MCF 10A (cell line): Measurements from ENCODE around the gene BGLAP. TPM values are rescaled to one million over a fixed set of nuclear protein-coding genes. Genes with fewer than 3 reads are reported as not detected.

ENCODE experiments used
- BruUV-seq: library from RNA; stranded (reverse); fragments of 400-500 nt; replicated peaks from 2 replicates; lab custom pipeline; 2021; lab: Mats Ljungman, UMichigan
- CTCF ChIA-PET: fragments of 300-600 bp; sonication (Branson Sonifier 250); formaldehyde crosslinking; extraction: SDS; loops from one replicate; lab custom pipeline; 2021; ENCODE audit warnings: antibody characterized with exemption, inconsistent platforms; lab: Yijun Ruan, JAX
- POLR2A ChIA-PET: fragments of 300-600, 350-650 bp; sonication (Branson Sonifier 250); formaldehyde crosslinking; extraction: SDS; loops from one replicate; lab custom pipeline; 2020; ENCODE audit warnings: antibody characterized with exemption, inconsistent platforms; lab: Yijun Ruan, JAX
- DNase-seq: peaks from one replicate; pipeline ENCODE4 v3.0.0-alpha.2; 2018; ENCODE audit not compliant: unreplicated experiment
- H3K27ac Mint-ChIP-seq: one replicate; pipeline ENCODE4 v1.8.0; 2022; ENCODE audit warnings: mild to moderate bottlenecking, low read depth, mixed read lengths; ENCODE audit not compliant: unreplicated experiment
- H3K27me3 Mint-ChIP-seq: one replicate; pipeline ENCODE4 v1.8.0; 2022; ENCODE audit warnings: mixed read lengths; ENCODE audit not compliant: insufficient read depth, unreplicated experiment
- H3K36me3 Mint-ChIP-seq: one replicate; pipeline ENCODE4 v1.8.0; 2022; ENCODE audit warnings: mild to moderate bottlenecking, moderate library complexity, mixed read lengths; ENCODE audit not compliant: insufficient read depth, unreplicated experiment
- H3K4me1 Mint-ChIP-seq: one replicate; pipeline ENCODE4 v1.8.0; 2022; ENCODE audit warnings: mixed read lengths; ENCODE audit not compliant: insufficient read depth, unreplicated experiment
- H3K4me3 Mint-ChIP-seq: one replicate; pipeline ENCODE4 v1.8.0; 2022; ENCODE audit warnings: mild to moderate bottlenecking, moderate library complexity, mixed read lengths; ENCODE audit not compliant: unreplicated experiment
- H3K9me3 Mint-ChIP-seq: one replicate; pipeline ENCODE4 v1.8.0; 2022; ENCODE audit warnings: mixed read lengths; ENCODE audit not compliant: unreplicated experiment
- CTCF ChIP-seq: fragments of 200-600 bp; IDR thresholded peaks from one replicate; pipeline ENCODE4 v1.8.0; 2022; ENCODE audit warnings: antibody characterized with exemption, mild to moderate bottlenecking; ENCODE audit not compliant: unreplicated experiment
- intact Hi-C: fragments of 100-400 bp; cut with micrococcal nuclease; formaldehyde crosslinking; loops from 2 replicates; pipeline ENCODE4 v1.14.1; 2022
- total RNA-seq: library from RNA; stranded (reverse); gene quantifications from 2 replicates; pipeline ENCODE4 v1.2.3, GENCODE V29; 2022

Gene BGLAP
- total RNA-seq, 1 experiment from 2014 or later, result 1.9 TPM

- Mint-ChIP-seq H3K4me3 (peak within 1 kb of the TSS; percentile 92), H3K36me3 (peaks cover 28% of the 10 kb centered on the region), H3K27ac (peak within 1 kb of the TSS; percentile 93), H3K4me1 (peaks cover 34% of the 10 kb centered on the region), H3K9me3 (no peaks in the 10 kb centered on the region), H3K27me3 (no peaks in the 10 kb centered on the region)
- CTCF ChIA-PET, result interaction anchor here (0.5 to 6.5 kb wide), 10 partner anchors 12 to 377 kb away, joined by 3 to 72 read pairs (median 3); partner anchors contain the start of gene SLC25A44
- DNase-seq, result no peak
- POLR2A ChIA-PET, result interaction anchor here (1.2 to 10.4 kb wide), 14 partner anchors 10 to 442 kb away, joined by 3 to 210 read pairs (median 10); partner anchors contain the start of genes GLMP, SLC25A44 and VHLL
- no peak for TF ChIP-seq CTCF
- no TSS peak for BruUV-seq
- intact Hi-C loops, result loop anchor here (5.0 kb wide), 1 partner anchor 33 kb away; no protein-coding TSS in a partner anchor
Observed at GRCh38 chr1:156284112-156284511, 42.1 kb downstream of the BGLAP start, which contains the start of gene TMEM79. TMEM79 (plus strand) TSS chr1:156284325; CDS start chr1:156285227, 902 bp downstream.

- H3K9me3 Mint-ChIP-seq, result no peaks in the 10 kb centered on the region
- H3K4me1 Mint-ChIP-seq, result peaks cover 34% of the 10 kb centered on the region
- ChIA-PET CTCF (interaction anchor here (0.6 to 6.5 kb wide), 6 partner anchors 14 to 220 kb away, joined by 3 to 72 read pairs (median 3); no protein-coding TSS in a partner anchor), POLR2A (interaction anchor here (1.5 to 10.4 kb wide), 3 partner anchors 15 to 441 kb away, joined by 3 to 210 read pairs (median 45); partner anchors contain the start of genes GLMP and VHLL)
- TF ChIP-seq CTCF, result no peak
- no TSS peak for BruUV-seq
- H3K36me3 Mint-ChIP-seq, result peaks cover 27% of the 10 kb centered on the region
- intact Hi-C loops, result loop anchor here (5.0 kb wide), 1 partner anchor 33 kb away; no protein-coding TSS in a partner anchor
- no peaks in the 10 kb centered on the region for H3K27me3 Mint-ChIP-seq
- DNase-seq, result peak; percentile 51
- H3K4me3 Mint-ChIP-seq, result peak overlapping the region; percentile 92
- no peak overlapping the region for H3K27ac Mint-ChIP-seq
Observed at GRCh38 chr1:156284757-156285156, 42.8 kb downstream of the BGLAP start.

GRCh38 chr1:156285437-156285836 is 43.5 kb downstream of the BGLAP start:
- ChIA-PET POLR2A (interaction anchor here (10.4 kb wide), 1 partner anchor 14 kb away, joined by 210 read pairs; the partner anchor contains the start of genes GLMP and VHLL), CTCF (no interaction called here)
- Mint-ChIP-seq H3K36me3 (peaks cover 24% of the 10 kb centered on the region), H3K27ac (no peak overlapping the region), H3K9me3 (no peaks in the 10 kb centered on the region), H3K27me3 (no peaks in the 10 kb centered on the region), H3K4me3 (no peak overlapping the region), H3K4me1 (peaks cover 34% of the 10 kb centered on the region)
- DNase-seq, result no peak
- BruUV-seq, result no TSS peak
- intact Hi-C loops, result no loop called here
- TF ChIP-seq CTCF, result no peak

GRCh38 chr1:156286061-156286460 is 44.1 kb downstream of the BGLAP start:
- H3K36me3 Mint-ChIP-seq, result peaks cover 24% of the 10 kb centered on the region
- DNase-seq, result no peak
- H3K27ac Mint-ChIP-seq, result no peak overlapping the region
- ChIA-PET POLR2A (interaction anchor here (10.4 kb wide), 1 partner anchor 14 kb away, joined by 210 read pairs; the partner anchor contains the start of genes GLMP and VHLL), CTCF (interaction anchor here (0.7 to 1.1 kb wide), 2 partner anchors 40 to 219 kb away, joined by 3 read pairs; no protein-coding TSS in a partner anchor)
- no peaks in the 10 kb centered on the region for H3K9me3 Mint-ChIP-seq
- no peak for TF ChIP-seq CTCF
- no peak overlapping the region for H3K4me3 Mint-ChIP-seq
- peaks cover 28% of the 10 kb centered on the region for H3K4me1 Mint-ChIP-seq
- no peaks in the 10 kb centered on the region for H3K27me3 Mint-ChIP-seq
- intact Hi-C loops, result no loop called here
- no TSS peak for BruUV-seq
